ENCODE data around the gene POLDIP2.

POLDIP2 gene

GRCh38 chr17:28327031-28327607 is 30.2 kb downstream of the POLDIP2 start:
- no peak for TF ChIP-seq EZH2phosphoT487 (conservative IDR thresholded peaks at IDR 0.05; ENCODE audit: low read length)
- no peak for TF ChIP-seq CTCF (IDR thresholded peaks at IDR 0.05; ENCODE audit: insufficient read depth, low read length, poor library complexity, severe bottlenecking)
- peaks cover 12% of the 10 kb centered on the region for H3K36me3 ChIP-seq (ENCODE audit: low read length)
- H3K9ac ChIP-seq (ENCODE audit: low read length), result no peak overlapping the region

GRCh38 chr17:28326114-28326513 is 31.2 kb downstream of the POLDIP2 start:
- Histone ChIP-seq H4K20me1 (ENCODE audit: low read depth, low read length) (peaks cover 13% of the 10 kb centered on the region; the same call in 1 of the 2 replicates), H3F3A (ENCODE audit: insufficient read depth) (no peaks in the 10 kb centered on the region), H3K27me3 (ENCODE audit: low read length) (no peaks in the 10 kb centered on the region), H3K4me2 (ENCODE audit: low read depth, low read length, poor library complexity, severe bottlenecking) (no peak overlapping the region), H3K79me2 (ENCODE audit: insufficient read depth, low read length) (peaks cover 48% of the 10 kb centered on the region), H2AFZ (ENCODE audit: low read depth, low read length, severe bottlenecking) (no peak overlapping the region), H3K4me3 (ENCODE audit: insufficient read depth, low read length, poor library complexity, severe bottlenecking) (no peak overlapping the region), H3K9ac (ENCODE audit: low read length) (no peak overlapping the region), H3K9me2 (replicated peaks; ENCODE audit: insufficient read depth, low read length) (no peaks in the 10 kb centered on the region), H3K27ac (ENCODE audit: low read depth, low read length) (no peak overlapping the region), H3K9me3 (ENCODE audit: insufficient read depth, low read length) (no peaks in the 10 kb centered on the region), H3K36me3 (ENCODE audit: low read length) (peaks cover 12% of the 10 kb centered on the region)
- no peak for TF ChIP-seq CTCF (IDR thresholded peaks at IDR 0.05; ENCODE audit: insufficient read depth, low read length, poor library complexity, severe bottlenecking)
- no peak for TF ChIP-seq EZH2phosphoT487 (conservative IDR thresholded peaks at IDR 0.05; ENCODE audit: low read length)

More at GRCh38 chr17:28327031-28327607, 30.2 kb downstream of the POLDIP2 start:
- no peaks in the 10 kb centered on the region for H3K9me2 ChIP-seq (replicated peaks; ENCODE audit: insufficient read depth, low read length)
- no peak overlapping the region for H3K27ac ChIP-seq (ENCODE audit: low read depth, low read length)
- no peak overlapping the region for H2AFZ ChIP-seq (ENCODE audit: low read depth, low read length, severe bottlenecking)
- no peak overlapping the region for H3K4me2 ChIP-seq (ENCODE audit: low read depth, low read length, poor library complexity, severe bottlenecking)
- H3K27me3 ChIP-seq (ENCODE audit: low read length), result no peaks in the 10 kb centered on the region
- H3F3A ChIP-seq (ENCODE audit: insufficient read depth), result no peaks in the 10 kb centered on the region
- no peak overlapping the region for H3K4me3 ChIP-seq (ENCODE audit: insufficient read depth, low read length, poor library complexity, severe bottlenecking)
- no peaks in the 10 kb centered on the region for H3K9me3 ChIP-seq (ENCODE audit: insufficient read depth, low read length)
- H4K20me1 ChIP-seq (ENCODE audit: low read depth, low read length), result peaks cover 13% of the 10 kb centered on the region; the same call in 1 of the 2 replicates
- H3K79me2 ChIP-seq (ENCODE audit: insufficient read depth, low read length), result peaks cover 38% of the 10 kb centered on the region

DNA sequence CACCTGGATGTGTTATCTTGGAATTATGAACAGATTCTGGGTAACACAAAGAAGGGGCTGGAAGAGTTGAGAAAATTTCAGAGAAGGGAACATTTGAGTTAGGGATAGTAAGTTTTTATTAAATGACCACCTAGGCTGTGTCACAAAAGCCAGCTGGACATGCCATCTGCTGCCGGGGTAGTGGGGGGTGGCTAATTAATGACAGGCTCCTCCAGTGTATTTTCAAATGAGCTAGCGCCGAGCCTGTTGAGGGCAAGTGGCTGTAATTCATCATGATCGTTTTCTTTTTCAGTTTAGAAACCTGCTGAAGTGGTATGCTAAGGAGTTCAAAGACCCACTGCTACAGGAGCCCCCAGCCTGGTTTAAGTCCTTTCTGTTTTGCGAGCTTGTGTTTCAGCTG is 32.1 kb downstream of the POLDIP2 start:
- Histone ChIP-seq H3K9ac (ENCODE audit: low read length) (no peak overlapping the region), H3K4me3 (ENCODE audit: insufficient read depth, low read length, poor library complexity, severe bottlenecking) (no peak overlapping the region), H2AFZ (ENCODE audit: low read depth, low read length, severe bottlenecking) (no peak overlapping the region), H3K27me3 (ENCODE audit: low read length) (no peaks in the 10 kb centered on the region), H3K79me2 (ENCODE audit: insufficient read depth, low read length) (peaks cover 57% of the 10 kb centered on the region), H3K4me2 (ENCODE audit: low read depth, low read length, poor library complexity, severe bottlenecking) (no peak overlapping the region), H3K36me3 (ENCODE audit: low read length) (peaks cover 12% of the 10 kb centered on the region), H4K20me1 (ENCODE audit: low read depth, low read length) (peaks cover 13% of the 10 kb centered on the region; the same call in 1 of the 2 replicates), H3K27ac (ENCODE audit: low read depth, low read length) (no peak overlapping the region), H3F3A (ENCODE audit: insufficient read depth) (no peaks in the 10 kb centered on the region), H3K9me3 (ENCODE audit: insufficient read depth, low read length) (no peaks in the 10 kb centered on the region), H3K9me2 (replicated peaks; ENCODE audit: insufficient read depth, low read length) (no peaks in the 10 kb centered on the region)
- TF ChIP-seq CTCF (IDR thresholded peaks at IDR 0.05; ENCODE audit: insufficient read depth, low read length, poor library complexity, severe bottlenecking) (no peak), EZH2phosphoT487 (conservative IDR thresholded peaks at IDR 0.05; ENCODE audit: low read length) (no peak)
